ENCODE results near the gene DHRS4.
"Not testable (repeated sequence)": the region's sequence is repeated elsewhere in the genome, so short reads cannot be mapped to it uniquely, and the experiment has no call there.

- not testable (repeated sequence) for TF ChIP-seq CTCF (IDR thresholded peaks at IDR 0.05); NFE2L1 (CRISPR knock-in tag; IDR thresholded peaks at IDR 0.05); HMGXB4 (CRISPR knock-in tag; IDR thresholded peaks at IDR 0.05); USF2 (CRISPR knock-in tag; IDR thresholded peaks at IDR 0.05); ELF4 (CRISPR knock-in tag; IDR thresholded peaks at IDR 0.05; ENCODE audit: low read depth); ZBTB21 (CRISPR knock-in tag; IDR thresholded peaks at IDR 0.05; ENCODE audit: borderline replicate concordance); E2F1 (CRISPR knock-in tag; IDR thresholded peaks at IDR 0.05); ATF2 (CRISPR knock-in tag; IDR thresholded peaks at IDR 0.05; ENCODE audit: borderline replicate concordance, low read depth); SP1 (CRISPR knock-in tag; conservative IDR thresholded peaks at IDR 0.05); USF1 (CRISPR knock-in tag; IDR thresholded peaks at IDR 0.05)
Observed at GRCh38 chr14:23989734-23990445, 36.3 kb downstream of the DHRS4 start.

Measured in WTC11 (cell line).